ENCODE results near the gene NRIP1. TPM values are rescaled to one million over a fixed set of nuclear protein-coding genes. Genes with fewer than 3 reads are reported as not detected.
"Not testable (repeated sequence)": the region's sequence is repeated elsewhere in the genome, so short reads cannot be mapped to it uniquely, and the experiment has no call there.

The NRIP1 gene
- total and polyA plus RNA-seq, 11 donors = 2.9 to 32.0 (median 17.6) TPM

DNA sequence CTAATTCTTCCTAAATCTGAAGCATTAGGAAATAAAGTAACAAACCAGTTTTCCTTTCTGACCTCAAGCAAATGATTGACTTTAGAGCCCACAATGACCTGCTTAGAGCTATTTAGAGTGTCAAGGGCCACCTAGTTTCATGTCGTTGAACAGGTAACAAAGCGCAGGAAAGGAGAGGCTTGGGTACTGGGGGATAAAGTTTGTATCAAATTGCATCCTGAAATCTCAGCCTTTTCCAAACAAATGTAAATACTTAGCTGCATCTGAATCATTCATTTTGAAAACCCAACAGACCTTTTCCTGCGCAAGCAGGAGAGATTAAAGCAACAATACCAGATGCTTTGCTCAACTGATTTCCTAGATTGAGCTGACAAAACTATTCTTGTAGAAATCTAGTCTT is 121.2 kb downstream of the NRIP1 start:
- Histone ChIP-seq H3K9me3 (peaks cover 0 to 15% (median 3%) of the 10 kb centered on the region in 12 donors), H3K4me1 (peaks cover 0 to 6% (median 0%) of the 10 kb centered on the region in 12 donors), H3K4me3 (no peak overlapping the region), H3K27me3 (no peaks in the 10 kb centered on the region), H3K36me3 (no peaks in the 10 kb centered on the region), H3K27ac (no peak overlapping the region)
- TF ChIP-seq POLR2A (IDR thresholded peaks at IDR 0.05) (no peak), CTCF (IDR thresholded peaks at IDR 0.05) (no peak)
- intact Hi-C loops (cut with DNase I) = loop anchor here in 1 of 10 donors (10.0 kb wide), 1 partner anchor 61 kb away; no protein-coding TSS in a partner anchor
- WGBS, 4 donors = 90 to 93% (median 92%) methylated on average over 3 of the region's 3 CpGs
- DNase-seq (no peak), ATAC-seq (no peak)

DNA sequence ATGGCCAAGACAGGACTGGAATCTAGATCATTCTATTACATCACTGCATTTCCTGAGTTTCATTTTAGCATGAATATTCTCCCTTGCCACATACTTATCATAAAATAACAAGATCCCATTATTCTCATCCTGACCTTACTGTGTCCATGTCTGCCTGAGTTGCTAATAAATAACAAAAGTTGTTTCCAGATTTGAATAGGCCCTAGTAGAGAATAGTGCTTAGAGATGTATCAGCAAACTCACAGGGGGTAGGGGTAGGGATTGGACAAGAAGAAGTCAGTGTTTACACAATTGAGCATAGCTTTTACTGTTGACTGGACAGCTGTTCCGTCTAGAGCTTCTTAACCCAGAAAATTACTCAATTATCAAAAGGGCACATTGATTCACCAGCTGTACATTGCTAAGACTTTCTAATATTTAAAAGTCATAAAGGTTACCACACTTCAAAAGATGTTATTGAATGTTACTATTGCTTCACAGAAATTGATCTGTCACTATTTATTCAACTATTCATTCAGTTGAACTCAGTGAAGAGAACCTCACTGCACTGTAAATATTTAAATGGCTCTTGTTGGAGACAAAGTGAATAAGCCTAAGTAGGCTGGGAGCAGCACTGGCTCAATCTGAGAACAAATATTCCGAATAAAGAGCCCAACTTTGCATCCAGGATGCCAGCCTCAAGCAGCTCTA is 121.9 kb downstream of the NRIP1 start:
- no peaks in the 10 kb centered on the region for H3K36me3 ChIP-seq
- DNase-seq = no peak
- H3K27ac ChIP-seq = peak overlapping the region in 2 of 12 donors; percentile 15 to 31
- peak in 2 of 4 donors; percentile 36 to 55 for ATAC-seq
- H3K27me3 ChIP-seq = no peaks in the 10 kb centered on the region
- peaks cover 0 to 14% (median 0%) of the 10 kb centered on the region in 12 donors for H3K9me3 ChIP-seq
- WGBS, 4 donors = 59 to 77% (median 67%) methylated on average over 2 of the region's 2 CpGs
- no peak for TF ChIP-seq CTCF (IDR thresholded peaks at IDR 0.05)
- no peak for TF ChIP-seq POLR2A (IDR thresholded peaks at IDR 0.05)
- H3K4me1 ChIP-seq = peaks cover 0 to 6% (median 0%) of the 10 kb centered on the region in 12 donors
- intact Hi-C loops (cut with DNase I) = loop anchor here in 1 of 10 donors (10.0 kb wide), 1 partner anchor 62 kb away; no protein-coding TSS in a partner anchor
- no peak overlapping the region for H3K4me3 ChIP-seq

DNA sequence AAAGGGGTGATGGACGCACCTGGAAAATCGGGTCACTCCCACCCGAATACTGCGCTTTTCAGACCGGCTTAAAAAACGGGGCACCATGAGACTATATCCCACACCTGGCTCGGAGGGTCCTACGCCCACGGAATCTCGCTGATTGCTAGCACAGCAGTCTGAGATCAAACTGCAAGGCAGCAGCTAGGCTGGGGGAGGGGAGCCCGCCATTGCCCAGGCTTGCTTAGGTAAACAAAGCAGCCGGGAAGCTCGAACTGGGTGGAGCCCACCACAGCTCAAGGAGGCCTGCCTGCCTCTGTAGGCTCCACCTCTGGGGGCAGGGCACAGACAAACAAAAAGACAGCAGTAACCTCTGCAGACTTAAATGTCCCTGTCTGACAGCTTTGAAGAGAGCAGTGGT is 137.5 kb downstream of the NRIP1 start:
- ATAC-seq; DNase-seq; H3K4me1 ChIP-seq; H3K4me3 ChIP-seq; intact Hi-C loops (cut with DNase I); H3K9me3 ChIP-seq; H3K36me3 ChIP-seq; H3K27me3 ChIP-seq; H3K27ac ChIP-seq: not testable (repeated sequence)
- 79 to 94% (median 91%) methylated on average over 8 to 13 of the region's 13 CpGs for WGBS, 4 donors

GRCh38 chr21:14926186-14926585 is 138.6 kb downstream of the NRIP1 start:
- WGBS, 4 donors = 80 to 84% (median 81%) methylated on average over 3 of the region's 3 CpGs
- intact Hi-C loops (cut with DNase I) = no loop called here

More at GRCh38 chr21:14926186-14926585, 138.6 kb downstream of the NRIP1 start:
- TF ChIP-seq CTCF (IDR thresholded peaks at IDR 0.05) (no peak), POLR2A (IDR thresholded peaks at IDR 0.05) (no peak)
- Histone ChIP-seq H3K36me3 (no peaks in the 10 kb centered on the region), H3K4me1 (peaks cover 0 to 6% (median 0%) of the 10 kb centered on the region in 12 donors), H3K9me3 (no peaks in the 10 kb centered on the region), H3K27ac (no peak overlapping the region), H3K4me3 (no peak overlapping the region), H3K27me3 (no peaks in the 10 kb centered on the region)
- DNase-seq (no peak), ATAC-seq (no peak)
